CD4-positive, alpha-beta T cell treated with Interleukin-17A for 1 hour (primary cell): ENCODE data around the gene CREG1.
"Not testable (repeated sequence)": the region's sequence is repeated elsewhere in the genome, so short reads cannot be mapped to it uniquely, and the experiment has no call there.

ENCODE experiments used
- DNase-seq: peaks from one replicate; pipeline ENCODE4 v3.0.0-alpha.2; 2020

CREG1 gene

GRCh38 chr1:167563579-167564246 is 10.2 kb upstream of the CREG1 start:
- DNase-seq = no peak

DNA sequence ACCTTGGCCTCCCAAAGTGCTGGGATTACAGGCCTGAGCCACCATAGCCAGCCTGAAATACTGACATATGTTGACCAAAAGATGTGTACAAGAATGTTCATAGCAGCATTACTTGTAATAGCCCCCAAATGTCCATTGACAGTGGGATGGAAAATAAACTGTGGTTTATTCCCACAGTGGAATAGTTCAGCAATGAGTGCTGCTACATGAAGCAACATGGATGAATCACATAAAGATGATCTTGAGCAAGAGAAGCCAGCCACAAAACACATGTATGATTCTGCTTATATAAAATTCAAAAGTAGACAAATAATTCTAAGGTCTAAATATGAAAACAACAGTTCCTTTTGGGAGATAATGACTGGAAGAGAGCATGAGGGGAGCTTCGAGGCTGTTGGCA is 9.1 kb upstream of the CREG1 start:
- DNase-seq = no peak

- no peak for DNase-seq
These were observed 8.2 kb upstream of the CREG1 start for GRCh38 chr1:167561753-167562152.

DNA sequence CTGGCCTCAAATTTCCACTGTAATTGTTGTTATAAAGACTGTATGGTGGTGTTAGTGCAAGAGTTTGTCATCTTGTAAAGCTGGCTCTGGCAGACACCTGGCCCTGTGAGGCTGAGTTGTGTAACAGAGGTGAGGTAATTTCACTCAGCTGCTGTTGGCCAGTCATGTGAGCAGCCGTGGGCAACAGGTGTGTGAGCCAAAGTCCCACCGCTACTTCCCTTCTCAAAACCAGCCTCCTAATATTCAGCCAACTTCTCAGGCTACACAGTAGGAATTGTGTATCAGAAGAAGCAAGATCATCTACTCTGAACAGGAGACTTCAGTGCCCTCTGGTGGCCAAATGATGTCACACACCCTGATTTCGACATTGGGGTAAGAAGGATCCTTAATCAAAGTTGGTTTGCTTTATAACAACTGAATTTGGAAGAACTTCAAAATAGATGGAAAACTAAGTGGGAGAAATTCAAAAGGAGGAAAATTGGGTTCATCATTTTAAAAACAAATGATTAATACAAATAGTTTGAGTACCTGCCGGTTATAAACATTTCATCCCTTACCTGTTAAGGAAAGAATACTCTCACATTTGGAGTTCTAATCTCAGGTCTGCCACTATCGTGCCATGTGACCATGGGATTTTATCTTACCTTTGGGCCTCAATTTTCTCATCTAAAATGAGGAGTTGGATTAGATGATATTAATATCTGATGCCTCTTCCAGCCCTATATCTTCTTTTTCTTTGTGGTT is 2.6 kb upstream of the CREG1 start:
- DNase-seq = peak; percentile 84

DNA sequence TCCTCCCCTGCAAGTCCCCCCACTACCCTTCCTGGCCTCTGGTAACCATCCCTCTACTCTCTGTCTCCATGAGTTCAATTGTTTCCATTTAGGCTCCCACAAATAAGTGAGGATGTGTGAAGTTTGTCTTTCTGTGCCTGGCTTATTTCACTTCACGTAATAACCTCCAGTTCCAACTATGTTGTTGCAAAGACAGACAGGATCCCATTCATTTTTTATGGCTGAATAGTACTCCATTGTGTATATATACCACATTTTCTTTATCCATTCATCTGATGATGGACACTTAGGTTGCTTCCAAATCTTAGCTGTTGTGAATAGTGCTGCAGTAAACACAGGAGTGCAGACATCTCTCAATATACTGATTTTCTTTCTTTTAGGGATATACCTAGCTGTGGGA is 1.5 kb upstream of the CREG1 start:
- DNase-seq = not testable (repeated sequence)

DNA sequence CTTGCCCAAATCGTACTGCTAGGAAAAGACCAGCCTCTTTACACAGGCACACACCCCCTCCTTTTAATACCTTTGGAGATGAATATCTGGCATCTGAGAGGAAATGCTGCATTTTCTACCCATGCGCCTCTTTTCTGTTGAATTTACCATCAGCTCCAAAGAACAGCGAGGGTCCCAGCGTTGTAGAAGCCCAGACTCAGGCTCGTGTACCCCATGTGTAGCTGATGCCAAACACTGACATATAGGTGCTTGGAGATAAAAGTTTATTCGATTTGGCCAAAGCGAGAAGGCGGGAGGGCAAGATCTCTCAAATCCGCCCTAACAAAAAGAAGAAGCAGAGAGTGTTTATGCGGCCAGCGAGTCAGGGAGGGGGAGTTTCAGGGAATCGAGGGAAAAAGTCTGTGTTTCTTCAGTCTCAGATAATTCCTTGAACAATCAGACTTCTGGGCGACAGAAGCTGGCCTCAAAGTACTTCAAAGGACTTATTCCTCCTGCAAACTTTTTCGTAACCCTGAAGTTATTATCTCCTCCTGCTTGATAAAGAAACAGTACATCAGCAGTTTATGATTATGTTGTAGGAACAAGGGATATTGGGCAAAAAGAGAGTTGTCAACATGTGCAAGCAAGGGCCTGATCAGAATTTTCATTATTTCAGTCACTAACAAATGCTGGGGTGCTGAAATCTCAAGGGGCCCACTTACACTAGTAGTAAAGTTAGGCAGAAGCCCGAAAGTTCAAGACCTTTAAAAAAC is 642 bp upstream of the CREG1 start:
- no peak for DNase-seq

DNA sequence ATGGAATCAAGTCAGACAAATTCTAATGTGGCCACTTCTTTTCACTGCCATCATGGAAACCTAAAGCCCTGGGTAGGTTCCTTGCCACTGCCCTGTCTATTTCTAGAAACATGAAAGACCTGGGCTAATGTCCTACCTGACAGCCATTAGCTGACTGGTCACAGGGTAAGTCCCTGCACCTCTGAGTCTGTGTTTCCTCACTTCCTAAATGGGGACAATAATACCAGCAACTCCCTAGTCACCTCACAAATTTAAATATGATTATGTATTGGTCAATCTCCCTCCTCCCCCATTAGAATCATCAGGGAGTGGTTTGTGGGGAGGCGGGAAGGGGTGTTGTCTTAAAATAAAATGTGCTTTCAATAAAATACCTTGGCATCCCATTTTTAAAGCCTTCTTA is 2.2 kb downstream of the CREG1 start:
- no peak for DNase-seq

GRCh38 chr1:167548059-167548932 is 5.3 kb downstream of the CREG1 start:
- no peak for DNase-seq

DNA sequence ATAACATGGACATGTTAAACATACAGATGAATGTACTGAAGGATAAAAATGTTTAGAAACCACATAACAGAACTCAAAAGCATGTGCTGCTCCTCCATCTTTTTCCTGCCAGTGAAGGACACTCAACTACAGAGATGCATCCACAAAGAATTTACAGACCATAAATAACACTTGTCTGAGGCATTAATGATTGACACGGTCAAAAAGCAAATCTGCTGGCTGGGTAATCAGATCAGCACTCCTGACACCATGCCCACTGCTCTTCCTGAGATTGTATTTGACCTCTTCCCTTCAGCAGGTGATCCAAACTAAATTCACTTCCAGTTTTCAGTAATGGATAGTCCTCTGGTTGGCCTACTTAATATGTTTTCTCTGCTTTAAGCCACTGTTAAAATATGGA is 6.6 kb downstream of the CREG1 start:
- DNase-seq = no peak

GRCh38 chr1:167545349-167545748 is 8.2 kb downstream of the CREG1 start:
- no peak for DNase-seq

DNA sequence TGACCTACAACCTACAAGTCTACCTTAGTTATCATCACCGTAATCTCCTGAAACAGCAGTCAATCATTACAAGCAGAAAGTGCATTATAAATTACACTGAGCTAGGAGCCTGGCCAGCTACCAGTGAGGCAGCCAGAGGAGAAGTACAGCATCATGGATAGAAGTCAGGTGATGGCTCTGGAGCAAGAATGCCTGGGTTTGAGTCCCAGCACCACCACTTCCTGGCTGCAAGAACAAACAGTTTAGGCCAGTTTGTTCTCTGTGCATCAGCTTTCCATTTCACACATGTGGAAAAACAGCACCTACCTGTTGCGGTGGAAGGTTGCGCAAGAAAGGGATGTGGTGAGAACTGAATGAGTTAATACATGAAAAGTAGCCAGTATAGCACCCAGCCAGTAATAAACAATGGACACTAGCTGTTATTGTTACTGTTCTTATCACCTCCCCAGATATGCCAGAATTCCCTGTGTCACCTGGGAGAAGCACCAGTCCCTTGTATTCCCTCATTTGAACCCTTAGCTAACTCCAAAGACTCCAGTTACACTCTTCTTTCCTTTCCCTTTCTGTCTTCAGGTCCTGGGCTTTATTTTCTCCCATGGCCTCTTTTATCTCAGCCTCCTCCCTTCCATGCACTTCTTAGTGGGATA is 9.0 kb downstream of the CREG1 start:
- no peak for DNase-seq

DNA sequence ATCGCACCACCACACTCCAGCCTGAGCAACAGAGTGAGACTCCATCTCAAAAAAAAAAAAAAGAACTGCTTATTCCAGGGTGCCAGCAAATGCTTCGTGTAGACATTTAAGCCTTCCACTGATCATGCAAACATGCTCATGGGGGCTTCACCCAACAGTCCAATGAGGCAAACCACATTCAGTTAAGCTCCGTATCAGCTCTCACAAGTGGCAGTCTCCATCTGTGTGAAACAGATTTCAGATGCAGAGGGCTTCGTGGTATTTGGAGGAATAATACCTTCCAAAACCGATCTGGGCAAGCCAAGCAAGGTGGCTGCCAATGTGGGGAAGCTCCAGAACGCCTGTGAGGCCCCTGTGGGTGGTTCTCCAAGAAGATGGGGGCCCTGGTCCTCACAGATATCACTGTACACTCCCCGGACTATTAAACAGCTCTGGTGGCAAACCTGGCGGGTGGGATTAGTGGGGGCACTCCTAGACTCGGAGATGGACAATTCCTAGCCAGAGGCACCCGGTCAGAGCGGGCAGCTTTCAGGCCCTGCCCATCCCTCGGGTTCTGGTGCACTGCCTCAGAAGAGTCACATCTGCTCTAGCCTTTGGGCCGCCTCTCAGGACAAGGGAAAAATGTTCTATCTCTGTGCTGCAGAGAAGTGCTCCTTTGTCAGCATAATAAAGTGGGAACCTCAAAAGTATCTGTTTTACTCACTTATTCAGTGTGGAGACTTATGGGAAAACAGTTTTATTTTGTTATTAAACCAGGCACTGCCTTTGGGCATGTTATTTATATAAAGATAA is 10.2 kb downstream of the CREG1 start:
- DNase-seq = no peak

GRCh38 chr1:167542109-167543032 is 11.2 kb downstream of the CREG1 start:
- no peak for DNase-seq

DNA sequence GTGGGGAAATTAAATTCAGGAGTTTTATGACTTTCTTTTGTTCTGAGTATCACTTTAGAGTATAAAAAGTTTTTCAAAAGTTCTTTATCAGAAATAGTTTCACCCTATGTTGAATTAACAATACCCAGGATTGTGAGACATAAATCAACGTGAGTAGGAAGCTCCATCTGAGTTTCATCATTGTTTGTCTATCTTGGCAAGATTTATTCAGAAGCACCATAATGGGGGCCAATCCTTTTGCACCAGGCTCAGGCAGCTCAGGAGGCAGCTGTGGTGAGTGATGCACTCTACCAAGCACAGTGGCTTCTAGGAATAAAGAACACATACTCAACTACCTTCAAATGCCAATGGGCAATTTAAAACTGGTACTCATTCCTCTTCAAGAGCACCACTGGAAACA is 12.0 kb downstream of the CREG1 start:
- no peak for DNase-seq

DNA sequence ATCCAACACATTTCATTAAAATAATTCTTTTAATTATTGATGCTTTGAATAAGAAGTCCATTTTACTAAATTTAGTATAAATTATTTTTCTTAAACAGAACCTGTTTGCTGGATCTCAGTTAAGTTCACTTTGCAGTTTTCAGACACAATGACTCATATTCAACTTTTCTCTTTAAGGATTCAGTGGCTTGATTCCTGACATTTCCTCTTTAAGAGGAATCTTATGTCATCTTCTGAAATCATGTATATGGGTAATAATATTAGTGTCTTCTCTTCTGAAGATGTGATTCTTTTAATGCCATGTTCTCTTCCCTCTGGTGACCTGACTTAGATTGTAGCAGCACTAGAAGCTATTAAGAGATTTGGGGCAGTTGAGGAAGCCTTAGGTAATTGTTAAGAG is 12.6 kb downstream of the CREG1 start:
- DNase-seq = no peak

DNA sequence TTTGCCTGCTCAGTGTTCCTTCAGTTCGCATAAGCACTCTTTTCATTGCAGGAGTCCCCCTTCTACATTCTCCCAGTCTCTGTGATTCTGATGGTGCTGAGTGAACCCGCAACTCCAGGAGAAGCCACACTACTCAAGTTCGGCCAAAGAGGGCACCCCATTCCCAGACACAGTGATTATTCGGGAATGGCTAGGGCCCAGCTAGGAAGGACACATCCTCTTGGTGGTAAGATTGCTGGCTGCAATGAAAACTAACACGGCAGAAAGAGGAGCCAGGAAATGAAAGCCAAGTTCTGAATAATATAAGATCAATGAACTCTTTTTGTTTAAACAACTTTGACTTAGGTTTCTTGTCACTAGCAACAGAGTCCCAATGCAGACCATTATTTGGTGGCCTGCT is 14.9 kb downstream of the CREG1 start:
- no peak for DNase-seq

DNA sequence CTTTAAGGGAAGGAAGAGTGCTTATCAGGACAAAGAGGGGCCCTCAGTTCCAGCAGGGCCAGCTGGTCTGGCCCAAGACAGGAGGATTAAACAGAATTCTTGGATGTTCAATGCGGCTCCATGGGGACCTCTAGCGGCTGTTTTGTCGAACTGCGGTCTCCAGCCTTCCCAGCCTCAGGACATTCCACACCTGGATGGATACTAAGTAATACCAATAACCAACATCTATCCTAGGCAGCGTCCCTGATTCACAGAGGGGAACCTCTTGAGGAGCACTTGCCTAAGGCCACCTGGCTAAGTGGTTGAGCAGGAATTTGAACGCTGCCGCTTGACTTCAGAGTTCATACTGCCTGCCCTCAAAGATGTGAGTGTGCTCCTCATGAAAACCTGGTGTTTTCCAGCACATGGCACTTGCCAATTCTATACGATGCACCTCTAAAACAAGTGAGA is 19.7 kb downstream of the CREG1 start:
- peak; percentile 69 for DNase-seq

GRCh38 chr1:167532964-167533824 is 20.4 kb downstream of the CREG1 start:
- no peak for DNase-seq

- no peak for DNase-seq
These were observed 21.2 kb downstream of the CREG1 start for GRCh38 chr1:167532375-167532774.
